Activated CD4-positive, alpha-beta T cell treated with anti-CD3 and anti-CD28 coated beads for 1 hour (primary cell): ENCODE results near the gene SYNGR1.
"Not testable (repeated sequence)": the region's sequence is repeated elsewhere in the genome, so short reads cannot be mapped to it uniquely, and the experiment has no call there.

ENCODE experiments used
- DNase-seq: peaks from one replicate; pipeline ENCODE4 v3.0.0-alpha.2; 2020

The SYNGR1 gene

GRCh38 chr22:39409516-39410029 lies 59.8 kb downstream of the SYNGR1 start:
- DNase-seq, result no peak

DNA sequence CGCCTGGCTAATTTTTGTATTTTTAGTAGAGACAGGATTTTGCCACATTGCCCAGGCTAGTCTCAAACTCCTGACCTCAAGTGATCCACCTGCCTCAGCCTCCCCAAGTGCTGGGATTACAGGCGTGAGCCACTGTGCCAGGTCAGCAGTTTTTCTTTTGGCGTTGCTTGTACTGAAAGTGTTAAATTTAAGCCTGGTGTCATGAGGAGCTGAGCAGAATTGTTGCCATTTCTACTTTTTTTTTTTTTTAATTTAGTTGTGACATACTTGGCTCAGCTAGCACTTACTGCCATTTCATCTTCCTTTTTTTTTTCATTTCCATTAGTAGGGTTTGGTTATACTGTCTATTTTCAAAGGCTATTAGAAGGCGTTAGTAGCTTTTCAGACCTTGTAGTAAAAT lies 60.5 kb downstream of the SYNGR1 start:
- no peak for DNase-seq

GRCh38 chr22:39411828-39412365 lies 62.1 kb downstream of the SYNGR1 start:
- DNase-seq, result not testable (repeated sequence)

DNA sequence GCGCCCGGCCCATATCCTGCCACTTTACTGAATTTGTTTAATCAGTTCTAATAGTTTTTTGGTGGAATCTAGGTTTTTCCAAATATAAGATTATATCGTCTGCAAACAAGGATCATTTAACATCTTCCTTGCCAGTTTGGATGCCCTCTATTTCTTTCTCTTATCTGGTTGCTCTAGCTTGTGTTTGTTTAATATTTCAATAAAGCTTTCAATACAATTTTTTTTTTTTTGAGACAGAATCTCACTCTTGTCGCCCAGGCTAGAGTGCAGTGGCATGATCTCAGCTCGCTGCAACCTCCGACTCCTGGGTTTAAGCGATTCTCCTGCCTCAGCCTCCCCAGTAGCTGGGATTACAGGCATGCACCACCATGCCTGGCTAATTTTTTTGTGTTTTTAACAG lies 63.4 kb downstream of the SYNGR1 start:
- DNase-seq, result not testable (repeated sequence)

- no peak for DNase-seq
Observed at GRCh38 chr22:39414377-39414776, 64.6 kb downstream of the SYNGR1 start.

DNA sequence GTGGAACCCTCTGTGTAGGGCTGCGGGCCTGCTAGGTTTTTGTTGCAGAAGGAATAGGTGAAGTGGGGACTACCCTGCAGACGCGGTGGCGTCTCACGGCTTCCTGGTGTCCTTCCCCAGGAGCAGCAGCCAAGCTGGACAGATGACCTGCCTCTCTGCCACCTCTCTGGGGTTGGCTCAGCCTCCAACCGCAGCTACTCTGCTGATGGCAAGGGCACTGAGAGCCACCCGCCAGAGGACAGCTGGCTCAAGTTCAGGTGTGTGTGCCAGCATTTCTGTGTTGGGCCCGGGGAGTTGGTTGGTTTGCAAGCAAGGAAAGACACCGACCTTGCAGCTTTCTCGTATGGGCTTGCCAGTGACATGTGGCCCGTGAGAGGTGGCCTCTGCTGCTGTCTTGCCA lies 65.1 kb downstream of the SYNGR1 start:
- DNase-seq, result no peak

- DNase-seq, result no peak
Observed at GRCh38 chr22:39415506-39415905, 65.7 kb downstream of the SYNGR1 start.

DNA sequence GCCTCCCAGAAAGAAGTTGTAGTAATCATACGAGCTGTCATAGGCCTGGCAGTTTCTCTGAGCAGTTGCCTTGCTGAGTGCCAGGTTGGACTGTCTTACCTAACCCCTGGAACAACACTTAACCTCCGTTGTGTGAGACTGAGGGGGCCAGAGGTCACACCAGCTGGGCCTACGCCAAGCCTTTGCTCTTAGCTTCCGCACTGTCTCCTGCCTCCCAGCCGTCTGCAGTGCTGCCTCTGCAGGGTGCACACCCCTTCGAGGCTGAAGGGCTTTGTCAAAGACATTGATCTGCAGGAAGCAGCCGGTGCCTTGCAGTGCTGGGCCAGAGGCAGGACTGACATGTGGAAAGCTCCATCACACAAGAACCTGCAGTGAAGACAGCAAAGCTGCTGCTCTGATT lies 66.5 kb downstream of the SYNGR1 start:
- no peak for DNase-seq

GRCh38 chr22:39417641-39418040 lies 67.8 kb downstream of the SYNGR1 start:
- no peak for DNase-seq

- no peak for DNase-seq
Observed at GRCh38 chr22:39418696-39419095, 68.9 kb downstream of the SYNGR1 start.

GRCh38 chr22:39419096-39419495 lies 69.3 kb downstream of the SYNGR1 start:
- DNase-seq, result no peak

- DNase-seq, result no peak
Observed at GRCh38 chr22:39419911-39420310, 70.1 kb downstream of the SYNGR1 start.

DNA sequence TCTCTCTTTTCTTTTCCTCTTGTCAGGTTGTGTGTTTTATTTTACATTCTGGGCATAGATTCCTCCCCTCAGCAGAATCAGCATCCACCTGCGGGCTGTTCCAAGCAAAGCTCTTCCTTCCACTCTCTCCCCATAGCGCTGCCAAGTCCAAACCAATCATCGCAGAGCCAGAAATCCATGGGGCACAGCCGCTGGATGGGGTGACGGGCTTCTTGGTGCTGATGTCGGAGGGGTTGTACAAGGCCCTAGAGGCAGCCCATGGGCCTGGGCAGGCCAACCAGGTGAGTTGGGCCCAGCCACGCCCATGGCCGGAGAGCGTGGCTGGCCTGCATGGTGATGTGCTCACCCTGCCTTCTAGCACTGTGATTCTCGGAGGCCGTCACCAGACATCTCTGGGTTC lies 71.9 kb downstream of the SYNGR1 start:
- no peak for DNase-seq

DNA sequence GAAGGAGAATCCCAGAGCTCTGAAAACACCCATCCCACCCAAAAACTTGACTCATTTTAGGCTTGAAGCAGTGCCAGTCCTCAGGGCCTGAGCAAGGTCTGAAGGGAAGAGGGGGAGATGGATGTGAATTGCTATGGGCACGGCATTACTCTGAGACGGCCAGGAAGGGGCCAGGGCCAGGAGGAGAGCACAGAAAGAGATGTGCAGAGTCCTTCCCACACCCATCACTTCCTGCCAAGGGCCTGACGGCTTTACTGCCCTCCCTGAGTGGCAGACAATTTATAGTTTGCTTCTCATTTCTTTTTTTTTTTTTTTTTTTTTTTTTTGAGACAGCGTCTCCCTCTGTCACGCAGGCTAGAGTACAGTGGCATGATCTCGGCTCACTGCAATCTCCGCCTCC lies 72.3 kb downstream of the SYNGR1 start:
- no peak for DNase-seq

GRCh38 chr22:39422721-39423120 lies 72.9 kb downstream of the SYNGR1 start:
- no peak for DNase-seq

- no peak for DNase-seq
Observed at GRCh38 chr22:39423976-39424375, 74.2 kb downstream of the SYNGR1 start.

- DNase-seq, result no peak
Observed at GRCh38 chr22:39426380-39427043, 76.7 kb downstream of the SYNGR1 start.

- DNase-seq, result no peak
Observed at GRCh38 chr22:39427751-39428596, 78.2 kb downstream of the SYNGR1 start.

DNA sequence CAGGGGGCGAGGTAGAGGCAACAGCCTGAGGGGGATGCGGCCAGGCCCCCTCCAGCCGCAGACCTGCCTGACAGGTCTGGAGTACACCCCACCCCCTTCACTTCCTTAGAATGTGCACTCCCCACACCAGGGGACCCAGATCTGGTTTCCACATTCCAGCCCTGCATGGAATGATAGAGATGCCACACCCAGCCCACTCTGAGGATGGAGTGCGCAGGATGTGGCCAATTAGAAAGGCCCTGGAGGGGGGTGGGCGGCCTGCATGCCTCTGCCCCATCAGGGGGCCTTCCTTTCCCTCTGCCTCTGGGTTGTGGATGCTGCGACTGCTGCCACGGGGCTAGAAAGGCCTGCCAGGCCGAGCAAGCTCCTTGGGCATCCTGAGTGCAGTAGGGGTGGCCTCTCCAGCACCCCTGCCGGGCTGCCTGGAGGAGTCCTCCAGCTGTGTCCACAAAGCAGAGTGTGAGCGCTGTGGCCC lies 78.8 kb downstream of the SYNGR1 start:
- no peak for DNase-seq

DNA sequence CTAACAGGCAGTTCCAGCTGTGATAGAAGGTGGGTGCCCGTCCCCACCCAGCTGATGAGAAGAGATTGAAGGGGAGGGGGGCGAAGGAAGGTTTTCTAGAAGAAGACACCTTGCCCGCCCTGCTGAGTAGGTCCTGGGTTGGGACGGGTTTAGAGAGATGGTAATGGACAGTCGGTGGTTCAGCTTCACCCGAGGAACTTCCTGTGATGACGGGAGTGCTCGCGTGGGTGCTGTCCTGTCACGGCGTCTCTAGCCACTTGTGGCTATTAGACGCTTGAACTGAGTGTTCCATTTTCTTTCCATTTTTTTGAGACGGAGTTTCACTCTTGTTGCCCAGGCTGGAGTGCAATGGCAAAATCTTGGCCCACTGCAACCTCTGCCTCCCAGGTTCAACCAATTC lies 79.4 kb downstream of the SYNGR1 start:
- no peak for DNase-seq

- no peak for DNase-seq
Observed at GRCh38 chr22:39429916-39430575, 80.3 kb downstream of the SYNGR1 start.

GRCh38 chr22:39430576-39431150 lies 80.9 kb downstream of the SYNGR1 start:
- no peak for DNase-seq
